ENCODE measurements around the gene TALDO1. TPM values are rescaled to one million over a fixed set of nuclear protein-coding genes. Genes with fewer than 3 reads are reported as not detected.

The TALDO1 gene
- total and polyA plus RNA-seq, 4 donors, result 72.5 to 181 (median 128) TPM

DNA sequence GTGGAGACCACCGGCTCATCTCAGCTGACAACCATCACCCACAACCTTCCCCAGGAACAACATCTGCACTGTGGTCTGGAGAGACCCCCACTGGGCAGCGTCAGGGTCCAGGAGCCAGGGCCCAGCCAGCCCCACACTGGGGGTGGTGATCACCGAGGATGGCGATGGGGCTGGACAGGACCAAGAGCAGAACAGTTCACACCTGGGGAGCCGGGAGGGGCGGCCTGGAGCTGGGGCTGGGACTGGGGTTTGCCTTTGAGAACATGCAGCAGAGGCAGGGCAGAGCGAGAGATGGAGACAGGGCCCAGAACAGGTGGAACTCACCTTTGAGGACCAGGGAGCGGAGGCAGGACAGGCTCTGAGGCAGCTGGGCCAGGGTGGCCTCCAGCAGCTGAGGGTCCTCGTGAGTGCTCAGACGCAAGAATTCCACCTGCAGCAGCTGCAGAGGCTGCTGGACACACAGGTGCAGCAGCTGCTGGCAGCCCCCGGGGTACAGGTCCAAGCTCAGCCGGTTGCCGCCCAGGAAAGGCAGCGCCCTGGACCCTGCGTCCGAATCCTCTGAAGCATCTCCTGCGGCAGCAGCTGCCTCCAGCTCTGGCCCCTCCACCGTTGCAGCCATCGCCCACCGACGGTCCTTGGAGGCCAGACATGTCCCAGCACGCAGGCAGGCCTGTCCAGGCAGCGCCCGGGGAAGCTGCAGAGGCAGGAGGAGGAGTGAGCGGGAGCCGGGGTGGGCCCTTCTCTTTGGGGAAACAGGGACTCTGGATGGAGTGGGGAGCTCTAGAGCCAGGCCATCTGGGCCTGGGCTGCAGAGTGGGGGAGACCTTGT is 56.7 kb downstream of the TALDO1 start:
- TF ChIP-seq YY1 (IDR thresholded peaks at IDR 0.05) (no peak), HNF4A (conservative IDR thresholded peaks at IDR 0.05) (no peak), JUND (IDR thresholded peaks at IDR 0.05) (no peak), RXRA (IDR thresholded peaks at IDR 0.05) (no peak), FOXA2 (IDR thresholded peaks at IDR 0.05) (no peak), FOXA1 (IDR thresholded peaks at IDR 0.05) (no peak), HNF4G (IDR thresholded peaks at IDR 0.05) (no peak), RAD21 (IDR thresholded peaks at IDR 0.05) (no peak), SP1 (IDR thresholded peaks at IDR 0.05) (no peak), EGR1 (IDR thresholded peaks at IDR 0.05; ENCODE audit: low read depth in 2 of 2) (no peak), NR2F2 (IDR thresholded peaks at IDR 0.05) (no peak), GABPA (IDR thresholded peaks at IDR 0.05 in 1 of 2, conservative IDR thresholded peaks at IDR 0.05 in 1 of 2) (no peak)
- TF ChIP-seq, protein P1, sequence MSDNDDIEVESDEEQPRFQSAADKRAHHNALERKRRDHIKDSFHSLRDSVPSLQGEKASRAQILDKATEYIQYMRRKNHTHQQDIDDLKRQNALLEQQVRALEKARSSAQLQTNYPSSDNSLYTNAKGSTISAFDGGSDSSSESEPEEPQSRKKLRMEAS (IDR thresholded peaks at IDR 0.05), result no peak
- TF ChIP-seq, protein P2, sequence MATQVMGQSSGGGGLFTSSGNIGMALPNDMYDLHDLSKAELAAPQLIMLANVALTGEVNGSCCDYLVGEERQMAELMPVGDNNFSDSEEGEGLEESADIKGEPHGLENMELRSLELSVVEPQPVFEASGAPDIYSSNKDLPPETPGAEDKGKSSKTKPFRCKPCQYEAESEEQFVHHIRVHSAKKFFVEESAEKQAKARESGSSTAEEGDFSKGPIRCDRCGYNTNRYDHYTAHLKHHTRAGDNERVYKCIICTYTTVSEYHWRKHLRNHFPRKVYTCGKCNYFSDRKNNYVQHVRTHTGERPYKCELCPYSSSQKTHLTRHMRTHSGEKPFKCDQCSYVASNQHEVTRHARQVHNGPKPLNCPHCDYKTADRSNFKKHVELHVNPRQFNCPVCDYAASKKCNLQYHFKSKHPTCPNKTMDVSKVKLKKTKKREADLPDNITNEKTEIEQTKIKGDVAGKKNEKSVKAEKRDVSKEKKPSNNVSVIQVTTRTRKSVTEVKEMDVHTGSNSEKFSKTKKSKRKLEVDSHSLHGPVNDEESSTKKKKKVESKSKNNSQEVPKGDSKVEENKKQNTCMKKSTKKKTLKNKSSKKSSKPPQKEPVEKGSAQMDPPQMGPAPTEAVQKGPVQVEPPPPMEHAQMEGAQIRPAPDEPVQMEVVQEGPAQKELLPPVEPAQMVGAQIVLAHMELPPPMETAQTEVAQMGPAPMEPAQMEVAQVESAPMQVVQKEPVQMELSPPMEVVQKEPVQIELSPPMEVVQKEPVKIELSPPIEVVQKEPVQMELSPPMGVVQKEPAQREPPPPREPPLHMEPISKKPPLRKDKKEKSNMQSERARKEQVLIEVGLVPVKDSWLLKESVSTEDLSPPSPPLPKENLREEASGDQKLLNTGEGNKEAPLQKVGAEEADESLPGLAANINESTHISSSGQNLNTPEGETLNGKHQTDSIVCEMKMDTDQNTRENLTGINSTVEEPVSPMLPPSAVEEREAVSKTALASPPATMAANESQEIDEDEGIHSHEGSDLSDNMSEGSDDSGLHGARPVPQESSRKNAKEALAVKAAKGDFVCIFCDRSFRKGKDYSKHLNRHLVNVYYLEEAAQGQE (IDR thresholded peaks at IDR 0.05), result no peak
- TF ChIP-seq, protein P3, sequence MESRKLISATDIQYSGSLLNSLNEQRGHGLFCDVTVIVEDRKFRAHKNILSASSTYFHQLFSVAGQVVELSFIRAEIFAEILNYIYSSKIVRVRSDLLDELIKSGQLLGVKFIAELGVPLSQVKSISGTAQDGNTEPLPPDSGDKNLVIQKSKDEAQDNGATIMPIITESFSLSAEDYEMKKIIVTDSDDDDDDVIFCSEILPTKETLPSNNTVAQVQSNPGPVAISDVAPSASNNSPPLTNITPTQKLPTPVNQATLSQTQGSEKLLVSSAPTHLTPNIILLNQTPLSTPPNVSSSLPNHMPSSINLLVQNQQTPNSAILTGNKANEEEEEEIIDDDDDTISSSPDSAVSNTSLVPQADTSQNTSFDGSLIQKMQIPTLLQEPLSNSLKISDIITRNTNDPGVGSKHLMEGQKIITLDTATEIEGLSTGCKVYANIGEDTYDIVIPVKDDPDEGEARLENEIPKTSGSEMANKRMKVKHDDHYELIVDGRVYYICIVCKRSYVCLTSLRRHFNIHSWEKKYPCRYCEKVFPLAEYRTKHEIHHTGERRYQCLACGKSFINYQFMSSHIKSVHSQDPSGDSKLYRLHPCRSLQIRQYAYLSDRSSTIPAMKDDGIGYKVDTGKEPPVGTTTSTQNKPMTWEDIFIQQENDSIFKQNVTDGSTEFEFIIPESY (IDR thresholded peaks at IDR 0.05), result no peak
- TF ChIP-seq, protein P4, sequence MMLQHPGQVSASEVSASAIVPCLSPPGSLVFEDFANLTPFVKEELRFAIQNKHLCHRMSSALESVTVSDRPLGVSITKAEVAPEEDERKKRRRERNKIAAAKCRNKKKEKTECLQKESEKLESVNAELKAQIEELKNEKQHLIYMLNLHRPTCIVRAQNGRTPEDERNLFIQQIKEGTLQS (IDR thresholded peaks at IDR 0.05), result no peak
- TF ChIP-seq, protein P5, sequence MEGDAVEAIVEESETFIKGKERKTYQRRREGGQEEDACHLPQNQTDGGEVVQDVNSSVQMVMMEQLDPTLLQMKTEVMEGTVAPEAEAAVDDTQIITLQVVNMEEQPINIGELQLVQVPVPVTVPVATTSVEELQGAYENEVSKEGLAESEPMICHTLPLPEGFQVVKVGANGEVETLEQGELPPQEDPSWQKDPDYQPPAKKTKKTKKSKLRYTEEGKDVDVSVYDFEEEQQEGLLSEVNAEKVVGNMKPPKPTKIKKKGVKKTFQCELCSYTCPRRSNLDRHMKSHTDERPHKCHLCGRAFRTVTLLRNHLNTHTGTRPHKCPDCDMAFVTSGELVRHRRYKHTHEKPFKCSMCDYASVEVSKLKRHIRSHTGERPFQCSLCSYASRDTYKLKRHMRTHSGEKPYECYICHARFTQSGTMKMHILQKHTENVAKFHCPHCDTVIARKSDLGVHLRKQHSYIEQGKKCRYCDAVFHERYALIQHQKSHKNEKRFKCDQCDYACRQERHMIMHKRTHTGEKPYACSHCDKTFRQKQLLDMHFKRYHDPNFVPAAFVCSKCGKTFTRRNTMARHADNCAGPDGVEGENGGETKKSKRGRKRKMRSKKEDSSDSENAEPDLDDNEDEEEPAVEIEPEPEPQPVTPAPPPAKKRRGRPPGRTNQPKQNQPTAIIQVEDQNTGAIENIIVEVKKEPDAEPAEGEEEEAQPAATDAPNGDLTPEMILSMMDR (IDR thresholded peaks at IDR 0.05; ENCODE audit: low read depth, low read length, missing input control), result no peak
- WGBS, result 72% methylated on average over 26 of the region's 26 CpGs
- Histone ChIP-seq H3K36me3 (ENCODE audit: control insufficient read depth in 4 of 4, insufficient read depth in 3 of 4, low read depth in 1 of 4, low read length in 3 of 4) (peaks cover 0 to 5% (median 1%) of the 10 kb centered on the region in 4 donors), H3K4me1 (ENCODE audit: control insufficient read depth in 4 of 4, insufficient read depth in 4 of 4, low read length in 3 of 4) (peaks cover 12 to 20% (median 17%) of the 10 kb centered on the region in 4 donors), H3K27me3 (ENCODE audit: control insufficient read depth in 4 of 4, insufficient read depth in 4 of 4, low read length in 3 of 4) (no peaks in the 10 kb centered on the region), H3K9ac (ENCODE audit: low read depth in 1 of 2, low read length in 2 of 2) (no peak overlapping the region), H3K4me3 (ENCODE audit: low read depth in 1 of 3, low read length in 3 of 3) (no peak overlapping the region), H3K9me3 (ENCODE audit: control insufficient read depth in 4 of 4, low read length in 3 of 4) (no peaks in the 10 kb centered on the region), H3K27ac (ENCODE audit: low read depth in 1 of 2, low read length in 2 of 2) (no peak overlapping the region)
- no peak for DNase-seq (ENCODE audit: low spot score)
